Upper lobe of right lung (tissue), 1 donor: Measurements from ENCODE around the gene SH3D19. TPM values are rescaled to one million over a fixed set of nuclear protein-coding genes. Genes with fewer than 3 reads are reported as not detected.

Source experiments
- ATAC-seq: fragments of 200-7000 bp; cut with Tn5 transposase; one replicate; pipeline ENCODE4 v1.9.1; 2020; ENCODE audit warnings: mild to moderate bottlenecking, moderate library complexity
- DNase-seq: peaks from one replicate; pipeline ENCODE4 v3.0.0-alpha.2; 2020
- H3K27ac ChIP-seq: fragments of 200-600 bp; one replicate; pipeline ENCODE4 v1.8.0; 2022
- H3K27me3 ChIP-seq: fragments of 200-600 bp; one replicate; pipeline ENCODE4 v1.8.0; 2022; ENCODE audit warnings: mild to moderate bottlenecking
- H3K36me3 ChIP-seq: fragments of 200-600 bp; one replicate; pipeline ENCODE4 v1.8.0; 2022
- H3K4me1 ChIP-seq: fragments of 200-600 bp; one replicate; pipeline ENCODE4 v1.8.0; 2022
- H3K4me3 ChIP-seq: fragments of 200-600 bp; one replicate; pipeline ENCODE4 v1.8.0; 2022; ENCODE audit warnings: mild to moderate bottlenecking
- H3K9me3 ChIP-seq: fragments of 200-600 bp; one replicate; pipeline ENCODE4 v1.8.0; 2022
- CTCF ChIP-seq: fragments of 200-600 bp; IDR thresholded peaks from one replicate; pipeline ENCODE4 v1.8.0; 2022; ENCODE audit warnings: antibody characterized with exemption
- intact Hi-C: fragments of 100-400 bp; cut with DNase I; formaldehyde crosslinking; loops from one replicate; pipeline ENCODE4 v1.11.0; 2022
- total RNA-seq: library from RNA; stranded (reverse); fragmentation: NEBNext Ultra II Directional; extraction: Animal tissue kit (Norgen Biotek cat#: 25700); gene quantifications from one replicate; pipeline ENCODE4 v1.2.1, GENCODE V29; 2021
- donor health status: DM: no; HTN: yes; CAD: no; lungs with severe emphysema.

SH3D19 gene
- total RNA-seq, 1 donor from 2014 or later, result 125 TPM

- intact Hi-C loops, result no loop called here
- ATAC-seq, result no peak
- H3K27me3 ChIP-seq, result no peaks in the 10 kb centered on the region
- no peaks in the 10 kb centered on the region for H3K36me3 ChIP-seq
- no peaks in the 10 kb centered on the region for H3K9me3 ChIP-seq
- no peak for DNase-seq
- peak overlapping the region; percentile 20 for H3K27ac ChIP-seq
- TF ChIP-seq CTCF, result no peak
- peaks cover 20% of the 10 kb centered on the region for H3K4me1 ChIP-seq
- no peak overlapping the region for H3K4me3 ChIP-seq
Observed at GRCh38 chr4:151197247-151197646, 128.2 kb downstream of the SH3D19 start.

GRCh38 chr4:151195801-151196200, 129.6 kb downstream of the SH3D19 start:
- Histone ChIP-seq H3K4me1 (peaks cover 17% of the 10 kb centered on the region), H3K9me3 (no peaks in the 10 kb centered on the region), H3K36me3 (no peaks in the 10 kb centered on the region), H3K27me3 (no peaks in the 10 kb centered on the region), H3K27ac (peak overlapping the region; percentile 20), H3K4me3 (no peak overlapping the region)
- no peak for TF ChIP-seq CTCF
- ATAC-seq (no peak), DNase-seq (no peak)
- intact Hi-C loops, result no loop called here

GRCh38 chr4:151193414-151193813, 132.0 kb downstream of the SH3D19 start:
- no peak overlapping the region for H3K4me3 ChIP-seq
- no peaks in the 10 kb centered on the region for H3K27me3 ChIP-seq
- no peaks in the 10 kb centered on the region for H3K9me3 ChIP-seq
- intact Hi-C loops, result no loop called here
- ATAC-seq (no peak), DNase-seq (no peak)
- peaks cover 12% of the 10 kb centered on the region for H3K4me1 ChIP-seq
- TF ChIP-seq CTCF, result no peak
- no peaks in the 10 kb centered on the region for H3K36me3 ChIP-seq
- no peak overlapping the region for H3K27ac ChIP-seq

- TF ChIP-seq CTCF, result no peak
- H3K4me1 ChIP-seq, result peaks cover 12% of the 10 kb centered on the region
- ATAC-seq, result no peak
- no peaks in the 10 kb centered on the region for H3K27me3 ChIP-seq
- no peaks in the 10 kb centered on the region for H3K36me3 ChIP-seq
- intact Hi-C loops, result no loop called here
- H3K4me3 ChIP-seq, result no peak overlapping the region
- no peaks in the 10 kb centered on the region for H3K9me3 ChIP-seq
- no peak overlapping the region for H3K27ac ChIP-seq
- DNase-seq, result no peak
Observed at GRCh38 chr4:151192556-151193235, 132.7 kb downstream of the SH3D19 start.

- intact Hi-C loops, result no loop called here
- no peaks in the 10 kb centered on the region for H3K36me3 ChIP-seq
Observed at GRCh38 chr4:151184523-151185458, 140.6 kb downstream of the SH3D19 start.

More at GRCh38 chr4:151184523-151185458, 140.6 kb downstream of the SH3D19 start:
- no peak for TF ChIP-seq CTCF
- ATAC-seq (no peak), DNase-seq (no peak)
- H3K27me3 ChIP-seq, result no peaks in the 10 kb centered on the region
- no peaks in the 10 kb centered on the region for H3K9me3 ChIP-seq
- H3K4me1 ChIP-seq, result peaks cover 12% of the 10 kb centered on the region
- H3K27ac ChIP-seq, result no peak overlapping the region
- no peak overlapping the region for H3K4me3 ChIP-seq
